ENCODE data around the gene VTI1A. TPM values are rescaled to one million over a fixed set of nuclear protein-coding genes. Genes with fewer than 3 reads are reported as not detected.

VTI1A gene
- total and polyA plus RNA-seq, 2 of the 4 experiments (the other 2 are of a cell fraction), result 9.7 to 24.9 TPM

GRCh38 chr10:112751651-112752050 is 304.6 kb downstream of the VTI1A start:
- no peak overlapping the region for H3K56ac ChIP-seq (ENCODE audit: extremely low read depth, insufficient read depth, low read length)
- H2AFZ ChIP-seq (replicated peaks; ENCODE audit: low read length, poor library complexity), result no peak overlapping the region
- no peaks in the 10 kb centered on the region for H3K9me3 ChIP-seq (ENCODE audit: control insufficient read depth, insufficient read depth, low read length)
- ATAC-seq (ENCODE audit: low read depth) (no peak), DNase-seq (no peak)
- no peak overlapping the region for H2BK120ac ChIP-seq (ENCODE audit: low read depth, low read length)
- H3K18ac ChIP-seq (ENCODE audit: low read depth, low read length), result no peak overlapping the region
- no peaks in the 10 kb centered on the region for H3K9me1 ChIP-seq (ENCODE audit: insufficient read depth, low read length)
- no peak overlapping the region for H3K23ac ChIP-seq (ENCODE audit: low read depth, low read length)
- dilution Hi-C loops (cut with HindIII; ENCODE audit: low sequenced_read_pairs, unreplicated experiment) (no loop called here), in situ Hi-C loops (cut with MboI; ENCODE audit: low sequenced_read_pairs) (no loop called here), intact Hi-C loops (cut with micrococcal nuclease) (no loop called here)
- BruUV-seq (replicated peaks), result no TSS peak
- no peaks in the 10 kb centered on the region for H3K79me1 ChIP-seq (ENCODE audit: low read depth in 1 of 2, low read length in 2 of 2)
- no peaks in the 10 kb centered on the region for H3K36me3 ChIP-seq (ENCODE audit: control insufficient read depth, insufficient read depth, low read length)
- ChIA-PET CTCF (interaction anchor here (0.6 kb wide), 1 partner anchor 375 kb away, joined by 4 read pairs; no protein-coding TSS in a partner anchor), POLR2A (ENCODE audit: unreplicated experiment) (no interaction called here)
- H3K4me1 ChIP-seq (ENCODE audit: control insufficient read depth, insufficient read depth, low read length), result peaks cover 6% of the 10 kb centered on the region
- H2AK5ac ChIP-seq (ENCODE audit: low read depth, low read length), result no peak overlapping the region
- no peak overlapping the region for H4K91ac ChIP-seq (ENCODE audit: insufficient read depth, low read depth, low read length)
- H3K9ac ChIP-seq (ENCODE audit: low read depth, low read length), result no peak overlapping the region
- H3K14ac ChIP-seq (replicated peaks; ENCODE audit: low read depth, low read length), result no peak overlapping the region
- H4K20me1 ChIP-seq (ENCODE audit: insufficient read depth, low read length), result no peaks in the 10 kb centered on the region
- H2AK9ac ChIP-seq (replicated peaks; ENCODE audit: low read depth, low read length, poor library complexity), result no peak overlapping the region
- no peak overlapping the region for H2BK20ac ChIP-seq (ENCODE audit: low read depth, low read length)
- no peak overlapping the region for H3K4ac ChIP-seq (ENCODE audit: low read depth, low read length)
- H3K4me2 ChIP-seq (ENCODE audit: low read depth, low read length), result no peak overlapping the region
- H4K8ac ChIP-seq (ENCODE audit: low read depth in 2 of 2, low read length in 2 of 2), result no peak overlapping the region
- H2BK5ac ChIP-seq (ENCODE audit: low read depth, low read length, poor library complexity, severe bottlenecking), result no peak overlapping the region
- WGBS, 2 experiments (ENCODE audit: extremely low coverage in 2 of 2, insufficient read length in 1 of 2), result no CpG with 5 or more reads among the region's 3 CpGs
- TF ChIP-seq RFX5 (IDR thresholded peaks at IDR 0.05; ENCODE audit: low read depth, low read length) (no peak), MXI1 (IDR thresholded peaks at IDR 0.05; ENCODE audit: borderline replicate concordance, low read depth, low read length) (no peak), CHD1 (IDR thresholded peaks at IDR 0.05; ENCODE audit: low read depth, low read length) (no peak), CEBPB (IDR thresholded peaks at IDR 0.05; ENCODE audit: low read depth, low read length) (no peak)
- no peak overlapping the region for H4K5ac ChIP-seq (ENCODE audit: low read depth, low read length)
- H3K27me3 ChIP-seq (ENCODE audit: control insufficient read depth, insufficient read depth, low read length), result no peaks in the 10 kb centered on the region
- no peak overlapping the region for H3K27ac ChIP-seq (ENCODE audit: insufficient read depth, low read length)
- H2BK15ac ChIP-seq (ENCODE audit: low read depth, low read length), result no peak overlapping the region
- no peak overlapping the region for H3K4me3 ChIP-seq (ENCODE audit: insufficient read depth, low read depth, low read length)

Data from IMR-90 (cell line).